ENCODE results near the gene TCOF1. TPM values are rescaled to one million over a fixed set of nuclear protein-coding genes. Genes with fewer than 3 reads are reported as not detected.
A peak's percentile ranks its signal among the peaks of the same experiment; 100 is the strongest.

The TCOF1 gene
- total and polyA plus RNA-seq, 8 donors = 21.8 to 42.6 (median 31.1) TPM

DNA sequence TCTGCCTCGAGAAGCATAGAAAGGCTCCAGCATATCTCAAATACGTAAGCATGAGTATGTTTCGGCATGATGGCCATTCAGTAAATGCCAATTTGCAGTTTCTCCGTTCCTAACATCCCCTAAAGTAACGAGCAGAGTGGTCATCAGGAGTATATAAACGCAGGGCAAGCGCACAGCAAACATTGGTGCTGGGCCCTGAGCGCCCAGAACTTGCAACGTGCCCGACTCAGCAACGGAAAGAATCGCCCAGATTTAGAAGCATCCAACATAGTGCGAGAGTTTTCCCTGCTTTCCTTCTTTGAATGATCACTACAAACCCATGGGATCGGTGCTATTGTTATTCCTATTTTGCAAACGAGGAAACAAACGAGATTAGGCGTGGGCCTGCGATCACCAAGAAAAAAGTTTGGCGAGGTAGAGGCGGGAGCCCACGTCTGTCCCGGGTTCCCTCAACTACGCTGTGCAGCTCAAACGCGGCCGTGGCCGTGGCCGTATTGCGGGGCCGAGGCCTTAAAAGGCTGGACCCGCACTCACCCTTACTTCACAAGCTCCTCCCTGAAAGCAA is 91.5 kb downstream of the TCOF1 start:
- H3K4me1 ChIP-seq = peaks cover 14 to 47% of the 10 kb centered on the region in 2 donors
- DNase-seq (no peak), ATAC-seq (peak; percentile 61)
- no peaks in the 10 kb centered on the region for H3K9me3 ChIP-seq
- TF ChIP-seq, protein P1, sequence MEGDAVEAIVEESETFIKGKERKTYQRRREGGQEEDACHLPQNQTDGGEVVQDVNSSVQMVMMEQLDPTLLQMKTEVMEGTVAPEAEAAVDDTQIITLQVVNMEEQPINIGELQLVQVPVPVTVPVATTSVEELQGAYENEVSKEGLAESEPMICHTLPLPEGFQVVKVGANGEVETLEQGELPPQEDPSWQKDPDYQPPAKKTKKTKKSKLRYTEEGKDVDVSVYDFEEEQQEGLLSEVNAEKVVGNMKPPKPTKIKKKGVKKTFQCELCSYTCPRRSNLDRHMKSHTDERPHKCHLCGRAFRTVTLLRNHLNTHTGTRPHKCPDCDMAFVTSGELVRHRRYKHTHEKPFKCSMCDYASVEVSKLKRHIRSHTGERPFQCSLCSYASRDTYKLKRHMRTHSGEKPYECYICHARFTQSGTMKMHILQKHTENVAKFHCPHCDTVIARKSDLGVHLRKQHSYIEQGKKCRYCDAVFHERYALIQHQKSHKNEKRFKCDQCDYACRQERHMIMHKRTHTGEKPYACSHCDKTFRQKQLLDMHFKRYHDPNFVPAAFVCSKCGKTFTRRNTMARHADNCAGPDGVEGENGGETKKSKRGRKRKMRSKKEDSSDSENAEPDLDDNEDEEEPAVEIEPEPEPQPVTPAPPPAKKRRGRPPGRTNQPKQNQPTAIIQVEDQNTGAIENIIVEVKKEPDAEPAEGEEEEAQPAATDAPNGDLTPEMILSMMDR (IDR thresholded peaks at IDR 0.05) = no peak
- intact Hi-C loops (cut with DNase I) = no loop called here
- peak overlapping the region; percentile 94 to 99 for H3K27ac ChIP-seq
- H3K27me3 ChIP-seq = no peaks in the 10 kb centered on the region
- H3K4me3 ChIP-seq = peak overlapping the region; percentile 72 to 81
- peaks cover 0 to 40% of the 10 kb centered on the region in 2 donors for H3K36me3 ChIP-seq

Other genes with a start within 250 kb of the TCOF1 start
- 100 to 1,000 TPM; 129 TPM for gene PDGFRB, start 201.9 kb upstream of the TCOF1 start, total RNA-seq
- gene PDGFRB, start 201.9 kb upstream of the TCOF1 start, polyA plus RNA-seq (ENCODE audit: insufficient read length in 6 of 6) = 100 to 1,000 TPM; 189 to 227 (median 220) TPM
- gene CDX1, start 190.9 kb upstream of the TCOF1 start, total RNA-seq = under 1 TPM in 1 of 2 donors, not detected in 1; 0.52 TPM
- under 1 TPM; 0.14 to 0.60 (median 0.33) TPM for gene CDX1, start 190.9 kb upstream of the TCOF1 start, polyA plus RNA-seq (ENCODE audit: insufficient read length in 6 of 6)
- gene SLC6A7, start 167.6 kb upstream of the TCOF1 start, total RNA-seq = not detected
- gene SLC6A7, start 167.6 kb upstream of the TCOF1 start, polyA plus RNA-seq (ENCODE audit: insufficient read length in 6 of 6) = under 1 TPM in 1 of 6 donors, not detected in 5; 0.13 TPM
- 1 to 10 TPM in 1 of 2 donors, under 1 TPM in 1; 0.64 to 1.2 TPM for gene CAMK2A, start 67.9 kb upstream of the TCOF1 start, total RNA-seq
- 1 to 10 TPM; 4.0 to 5.8 (median 5.3) TPM for gene CAMK2A, start 67.9 kb upstream of the TCOF1 start, polyA plus RNA-seq (ENCODE audit: insufficient read length in 6 of 6)
- gene ARSI, start 54.8 kb upstream of the TCOF1 start, total RNA-seq = 1 to 10 TPM; 6.6 to 7.5 TPM
- 10 to 100 TPM; 19.2 to 31.8 (median 25.0) TPM for gene ARSI, start 54.8 kb upstream of the TCOF1 start, polyA plus RNA-seq (ENCODE audit: insufficient read length in 6 of 6)
- 1,000 to 10,000 TPM; 1,866 to 2,212 TPM for gene CD74, start 55.2 kb downstream of the TCOF1 start, total RNA-seq
- 100 to 1,000 TPM; 143 to 201 (median 169) TPM for gene CD74, start 55.2 kb downstream of the TCOF1 start, polyA plus RNA-seq (ENCODE audit: insufficient read length in 6 of 6)
- 1,000 to 10,000 TPM; 1,428 to 1,504 TPM for gene RPS14, start 92.0 kb downstream of the TCOF1 start, total RNA-seq
- 1,000 to 10,000 TPM; 2,209 to 2,778 (median 2,470) TPM for gene RPS14, start 92.0 kb downstream of the TCOF1 start, polyA plus RNA-seq (ENCODE audit: insufficient read length in 6 of 6)
- gene NDST1, start 150.4 kb downstream of the TCOF1 start, total RNA-seq = 100 to 1,000 TPM in 1 of 2 donors, 10 to 100 TPM in 1; 89.3 to 100 TPM
- 10 to 100 TPM; 52.2 to 82.3 (median 65.9) TPM for gene NDST1, start 150.4 kb downstream of the TCOF1 start, polyA plus RNA-seq (ENCODE audit: insufficient read length in 6 of 6)